Measurements from ENCODE around the gene DNTTIP2. TPM values are rescaled to one million over a fixed set of nuclear protein-coding genes. Genes with fewer than 3 reads are reported as not detected.
"Not testable (repeated sequence)": the region's sequence is repeated elsewhere in the genome, so short reads cannot be mapped to it uniquely, and the experiment has no call there.

The DNTTIP2 gene
- total RNA-seq, 2 experiments from 2014 or later = 58.5 to 64.5 TPM

- intact Hi-C loops (cut with micrococcal nuclease); H3K4me3 Mint-ChIP-seq; CTCF ChIA-PET; DNase-seq; H3K9me3 Mint-ChIP-seq; H3K36me3 Mint-ChIP-seq (ENCODE audit: low read depth); H3K4me1 Mint-ChIP-seq (ENCODE audit: low read depth); H3K27ac Mint-ChIP-seq; H3K27me3 Mint-ChIP-seq (ENCODE audit: low read depth): not testable (repeated sequence)
These were observed 45.7 kb downstream of the DNTTIP2 start for GRCh38 chr1:93833293-93833692.

DNA sequence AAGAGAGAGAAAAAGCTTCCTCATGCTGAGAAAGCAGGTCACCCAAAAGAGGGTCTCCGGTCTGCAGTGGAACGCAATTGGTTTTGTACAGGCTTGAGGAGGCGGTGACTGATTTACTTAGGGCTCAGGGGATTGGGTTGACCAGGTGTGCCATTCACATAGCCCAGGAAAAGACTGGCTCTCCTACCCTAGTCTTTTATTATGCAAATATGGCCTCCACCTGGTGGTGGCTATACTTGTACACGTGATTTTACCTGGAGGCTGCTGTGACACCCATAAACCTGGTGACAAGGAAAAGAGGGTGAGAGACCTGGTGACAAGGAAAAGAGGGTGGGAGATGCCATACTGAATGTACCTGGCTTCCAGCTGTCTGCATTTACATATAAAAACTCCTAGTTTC is 49.9 kb downstream of the DNTTIP2 start:
- Mint-ChIP-seq H3K4me1 (ENCODE audit: low read depth) (no peaks in the 10 kb centered on the region), H3K27ac (no peak overlapping the region), H3K27me3 (ENCODE audit: low read depth) (no peaks in the 10 kb centered on the region), H3K9me3 (peaks cover 3% of the 10 kb centered on the region), H3K36me3 (ENCODE audit: low read depth) (peaks cover 2% of the 10 kb centered on the region), H3K4me3 (no peak overlapping the region)
- no peak for DNase-seq
- intact Hi-C loops (cut with micrococcal nuclease) = no loop called here
- CTCF ChIA-PET = interaction anchor here (1.1 kb wide), 1 partner anchor 200 kb away, joined by 3 read pairs; no protein-coding TSS in a partner anchor

DNA sequence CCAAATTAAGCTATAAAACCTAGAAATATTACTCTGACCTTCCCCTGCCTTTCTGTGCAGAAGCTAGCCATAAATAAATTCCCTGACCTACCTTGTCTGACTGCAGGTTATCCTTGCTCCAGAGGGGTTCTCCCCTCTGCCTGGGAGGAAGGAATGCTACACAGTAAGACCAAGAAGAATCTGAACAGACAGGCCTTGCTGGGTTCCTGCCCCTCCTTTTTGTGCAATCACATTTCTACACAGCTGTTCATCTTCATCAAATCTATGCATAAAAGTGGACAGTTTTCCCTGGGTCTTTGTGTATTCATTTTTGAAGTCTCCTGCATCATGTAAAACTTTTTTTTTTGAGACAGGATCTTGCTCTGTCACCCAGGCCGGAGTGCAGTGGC is 50.6 kb downstream of the DNTTIP2 start:
- CTCF ChIA-PET = interaction anchor here (0.6 to 1.1 kb wide), 2 partner anchors 14 to 199 kb away, joined by 3 read pairs; no protein-coding TSS in a partner anchor
- H3K36me3 Mint-ChIP-seq (ENCODE audit: low read depth) = peaks cover 2% of the 10 kb centered on the region
- no peaks in the 10 kb centered on the region for H3K9me3 Mint-ChIP-seq
- H3K27me3 Mint-ChIP-seq (ENCODE audit: low read depth) = no peaks in the 10 kb centered on the region
- intact Hi-C loops (cut with micrococcal nuclease) = no loop called here
- no peak overlapping the region for H3K4me3 Mint-ChIP-seq
- H3K27ac Mint-ChIP-seq = no peak overlapping the region
- no peaks in the 10 kb centered on the region for H3K4me1 Mint-ChIP-seq (ENCODE audit: low read depth)
- no peak for DNase-seq

GRCh38 chr1:93827633-93828366 is 51.2 kb downstream of the DNTTIP2 start:
- intact Hi-C loops (cut with micrococcal nuclease) = no loop called here
- no peaks in the 10 kb centered on the region for H3K9me3 Mint-ChIP-seq
- peaks cover 1% of the 10 kb centered on the region for H3K4me1 Mint-ChIP-seq (ENCODE audit: low read depth)
- H3K4me3 Mint-ChIP-seq = no peak overlapping the region
- peaks cover 2% of the 10 kb centered on the region for H3K36me3 Mint-ChIP-seq (ENCODE audit: low read depth)
- no peak overlapping the region for H3K27ac Mint-ChIP-seq
- CTCF ChIA-PET = interaction anchor here (0.6 to 1.1 kb wide), 3 partner anchors 15 to 199 kb away, joined by 3 read pairs; no protein-coding TSS in a partner anchor
- DNase-seq = no peak
- H3K27me3 Mint-ChIP-seq (ENCODE audit: low read depth) = no peaks in the 10 kb centered on the region

- intact Hi-C loops (cut with micrococcal nuclease) = no loop called here
- Mint-ChIP-seq H3K4me3 (no peak overlapping the region), H3K9me3 (no peaks in the 10 kb centered on the region), H3K27me3 (ENCODE audit: low read depth) (no peaks in the 10 kb centered on the region), H3K27ac (no peak overlapping the region), H3K36me3 (ENCODE audit: low read depth) (peaks cover 2% of the 10 kb centered on the region), H3K4me1 (ENCODE audit: low read depth) (peaks cover 3% of the 10 kb centered on the region)
- CTCF ChIA-PET = interaction anchor here (0.6 to 3.2 kb wide), 3 partner anchors 17 to 198 kb away, joined by 3 to 11 read pairs (median 6); no protein-coding TSS in a partner anchor
- no peak for DNase-seq
These were observed 51.9 kb downstream of the DNTTIP2 start for GRCh38 chr1:93827128-93827527.

GRCh38 chr1:93824834-93825233 is 54.2 kb downstream of the DNTTIP2 start:
- no peak for DNase-seq
- no peak overlapping the region for H3K27ac Mint-ChIP-seq
- no peaks in the 10 kb centered on the region for H3K36me3 Mint-ChIP-seq (ENCODE audit: low read depth)
- peaks cover 3% of the 10 kb centered on the region for H3K4me1 Mint-ChIP-seq (ENCODE audit: low read depth)
- CTCF ChIA-PET = interaction anchor here (2.6 to 3.2 kb wide), 2 partner anchors 11 to 196 kb away, joined by 11 to 12 read pairs; no protein-coding TSS in a partner anchor
- H3K9me3 Mint-ChIP-seq = no peaks in the 10 kb centered on the region
- H3K4me3 Mint-ChIP-seq = no peak overlapping the region
- intact Hi-C loops (cut with micrococcal nuclease) = no loop called here
- no peaks in the 10 kb centered on the region for H3K27me3 Mint-ChIP-seq (ENCODE audit: low read depth)

DNA sequence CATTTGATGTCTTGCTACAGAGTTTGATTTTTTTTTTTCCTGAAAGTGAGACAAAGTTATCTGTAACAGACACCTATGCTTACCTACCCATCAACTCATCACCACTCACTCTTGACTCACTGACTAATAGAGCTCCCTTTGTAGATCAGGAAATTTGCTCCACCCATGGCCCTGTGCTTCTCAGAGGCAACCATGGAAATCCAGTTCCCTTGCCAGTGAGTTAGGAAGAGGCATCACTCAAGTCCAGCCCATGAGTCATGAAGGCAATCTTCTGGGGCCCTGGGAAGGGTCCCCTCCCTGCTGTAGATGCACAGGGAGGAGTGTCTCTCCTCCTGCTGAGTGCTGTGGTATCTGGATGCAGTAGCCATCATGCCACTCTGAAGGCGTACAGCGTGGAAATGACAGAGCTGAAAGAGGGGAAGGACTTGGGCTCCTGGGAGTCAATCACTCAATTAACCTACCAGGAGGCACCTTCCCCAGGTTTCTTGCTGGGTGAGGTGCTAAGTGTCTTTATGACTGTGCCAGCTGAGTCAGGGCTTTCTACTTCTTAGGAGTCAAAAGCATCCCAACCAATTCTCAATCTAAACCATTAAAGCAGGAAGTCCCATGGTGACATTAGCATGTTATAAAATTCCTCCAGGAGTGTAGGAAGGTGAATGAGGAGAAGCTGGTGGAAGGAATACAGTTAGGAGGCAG is 56.1 kb downstream of the DNTTIP2 start:
- Mint-ChIP-seq H3K27me3 (ENCODE audit: low read depth) (no peaks in the 10 kb centered on the region), H3K4me3 (no peak overlapping the region), H3K27ac (no peak overlapping the region), H3K4me1 (ENCODE audit: low read depth) (peaks cover 11% of the 10 kb centered on the region), H3K9me3 (no peaks in the 10 kb centered on the region), H3K36me3 (ENCODE audit: low read depth) (no peaks in the 10 kb centered on the region)
- CTCF ChIA-PET = interaction anchor here (0.7 to 1.1 kb wide), 4 partner anchors 9 to 197 kb away, joined by 3 read pairs; no protein-coding TSS in a partner anchor
- intact Hi-C loops (cut with micrococcal nuclease) = loop anchor here (1.0 kb wide), 1 partner anchor 21 kb away; no protein-coding TSS in a partner anchor
- peak; percentile 45 for DNase-seq

GRCh38 chr1:93821423-93822144 is 57.4 kb downstream of the DNTTIP2 start:
- H3K36me3 Mint-ChIP-seq (ENCODE audit: low read depth) = no peaks in the 10 kb centered on the region
- no peak overlapping the region for H3K27ac Mint-ChIP-seq
- H3K27me3 Mint-ChIP-seq (ENCODE audit: low read depth) = no peaks in the 10 kb centered on the region
- CTCF ChIA-PET = interaction anchor here (0.9 to 1.1 kb wide), 3 partner anchors 7 to 192 kb away, joined by 3 to 6 read pairs (median 4); no protein-coding TSS in a partner anchor
- no peak for DNase-seq
- H3K4me3 Mint-ChIP-seq = no peak overlapping the region
- intact Hi-C loops (cut with micrococcal nuclease) = no loop called here
- H3K9me3 Mint-ChIP-seq = no peaks in the 10 kb centered on the region
- H3K4me1 Mint-ChIP-seq (ENCODE audit: low read depth) = peaks cover 22% of the 10 kb centered on the region

DNA sequence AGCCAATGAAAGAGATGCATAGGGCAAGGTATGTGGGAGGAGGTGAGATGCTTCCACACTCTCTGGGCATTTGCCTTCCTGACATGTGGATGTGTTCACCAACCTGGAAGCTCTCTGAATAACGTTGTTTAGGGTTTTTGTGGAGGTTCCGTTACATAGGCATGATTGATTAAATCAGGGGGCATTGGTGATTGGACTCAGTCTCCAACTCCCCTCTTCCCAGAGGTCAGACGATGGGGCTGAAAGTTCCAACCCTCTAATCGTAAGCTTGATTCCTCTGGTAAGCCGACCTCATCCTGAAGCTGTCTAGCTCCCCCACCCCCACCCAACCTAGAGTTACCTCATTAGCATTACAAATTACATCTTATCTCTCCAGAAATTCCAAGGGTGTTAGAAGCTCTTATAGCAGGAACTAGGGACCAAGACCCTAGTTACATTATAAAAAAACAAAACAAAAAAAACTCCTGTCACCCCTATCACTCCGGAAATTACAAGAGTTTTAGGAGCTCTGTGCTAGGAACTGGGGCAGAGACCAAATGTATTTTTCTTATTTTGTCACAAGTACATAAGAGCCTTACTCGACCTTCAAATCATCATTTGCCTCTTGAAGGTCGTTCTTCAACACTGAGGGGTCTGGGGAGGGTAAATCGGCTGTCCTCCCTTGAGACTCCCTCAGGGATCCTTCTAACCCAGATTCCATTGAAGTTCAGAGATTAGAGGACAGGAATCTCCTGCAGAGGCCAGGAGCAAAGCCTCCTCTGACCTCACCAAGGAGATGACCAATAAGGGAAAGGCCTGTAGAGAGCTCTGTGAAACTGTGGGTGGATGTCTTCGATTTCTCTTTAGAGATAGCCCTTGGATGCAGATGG is 58.2 kb downstream of the DNTTIP2 start:
- Mint-ChIP-seq H3K27ac (no peak overlapping the region), H3K4me3 (no peak overlapping the region), H3K9me3 (no peaks in the 10 kb centered on the region), H3K27me3 (ENCODE audit: low read depth) (no peaks in the 10 kb centered on the region), H3K4me1 (ENCODE audit: low read depth) (peaks cover 22% of the 10 kb centered on the region), H3K36me3 (ENCODE audit: low read depth) (no peaks in the 10 kb centered on the region)
- intact Hi-C loops (cut with micrococcal nuclease) = no loop called here
- no peak for DNase-seq
- CTCF ChIA-PET = interaction anchor here (0.9 to 1.1 kb wide), 2 partner anchors 24 to 191 kb away, joined by 4 to 6 read pairs; no protein-coding TSS in a partner anchor

- H3K27me3 Mint-ChIP-seq (ENCODE audit: low read depth) = no peaks in the 10 kb centered on the region
- no peak overlapping the region for H3K4me3 Mint-ChIP-seq
- peaks cover 22% of the 10 kb centered on the region for H3K4me1 Mint-ChIP-seq (ENCODE audit: low read depth)
- intact Hi-C loops (cut with micrococcal nuclease) = no loop called here
- DNase-seq = no peak
- no peaks in the 10 kb centered on the region for H3K36me3 Mint-ChIP-seq (ENCODE audit: low read depth)
- CTCF ChIA-PET = interaction anchor here (0.8 to 1.7 kb wide), 3 partner anchors 25 to 514 kb away, joined by 3 to 5 read pairs (median 4); no protein-coding TSS in a partner anchor
- H3K9me3 Mint-ChIP-seq = no peaks in the 10 kb centered on the region
- H3K27ac Mint-ChIP-seq = no peak overlapping the region
These were observed 60.4 kb downstream of the DNTTIP2 start for GRCh38 chr1:93818570-93818959.

GRCh38 chr1:93817819-93818569 is 61.0 kb downstream of the DNTTIP2 start:
- CTCF ChIA-PET = interaction anchor here (0.8 to 7.6 kb wide), 4 partner anchors 26 to 513 kb away, joined by 3 to 188 read pairs (median 4); no protein-coding TSS in a partner anchor
- no peak overlapping the region for H3K27ac Mint-ChIP-seq
- no peak overlapping the region for H3K4me3 Mint-ChIP-seq

More at GRCh38 chr1:93817819-93818569, 61.0 kb downstream of the DNTTIP2 start:
- Mint-ChIP-seq H3K9me3 (no peaks in the 10 kb centered on the region), H3K27me3 (ENCODE audit: low read depth) (no peaks in the 10 kb centered on the region), H3K36me3 (ENCODE audit: low read depth) (no peaks in the 10 kb centered on the region), H3K4me1 (ENCODE audit: low read depth) (peaks cover 22% of the 10 kb centered on the region)
- intact Hi-C loops (cut with micrococcal nuclease) = no loop called here
- peak; percentile 33 for DNase-seq

Data from activated naive CD4-positive, alpha-beta T cell treated with anti-CD3 and anti-CD28 coated beads for 36 hours (primary cell).